Activated CD4-positive, CD25-positive, alpha-beta regulatory T cell treated with anti-CD3 and anti-CD28 coated beads, Interleukin-2, amount 50 U/mL, for 72 hours (primary cell): ENCODE data around the gene POU2AF2.
"Not testable (repeated sequence)": the region's sequence is repeated elsewhere in the genome, so short reads cannot be mapped to it uniquely, and the experiment has no call there.

Experiments used
- DNase-seq: peaks from one replicate; pipeline ENCODE4 v3.0.0; 2021

The POU2AF2 gene, protein sequence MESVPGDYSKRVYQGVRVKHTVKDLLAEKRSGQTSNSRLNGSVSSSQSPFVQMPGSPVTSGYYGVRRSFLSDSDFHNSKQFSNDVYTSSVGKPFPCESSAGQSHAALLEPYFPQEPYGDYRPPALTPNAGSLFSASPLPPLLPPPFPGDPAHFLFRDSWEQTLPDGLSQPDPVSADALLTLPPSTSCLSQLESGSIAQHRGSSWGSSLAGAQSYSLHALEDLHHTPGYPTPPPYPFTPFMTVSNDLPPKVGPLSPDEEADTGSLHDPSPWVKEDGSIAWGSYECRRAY

GRCh38 chr11:111245425-111245824 lies at the start of gene POU2AF2:
TSS of gene POU2AF2 (plus strand) at chr11:111245725. CDS start at chr11:111245854, 129 bp downstream.
- DNase-seq: no peak

GRCh38 chr11:111200010-111200534 lies 45.5 kb upstream of the POU2AF2 start:
- no peak for DNase-seq

GRCh38 chr11:111204211-111204610 lies 41.3 kb upstream of the POU2AF2 start:
- DNase-seq: no peak

GRCh38 chr11:111205632-111206385 lies 39.7 kb upstream of the POU2AF2 start:
- DNase-seq: no peak

GRCh38 chr11:111206472-111206871 lies 39.1 kb upstream of the POU2AF2 start:
- DNase-seq: no peak

DNA sequence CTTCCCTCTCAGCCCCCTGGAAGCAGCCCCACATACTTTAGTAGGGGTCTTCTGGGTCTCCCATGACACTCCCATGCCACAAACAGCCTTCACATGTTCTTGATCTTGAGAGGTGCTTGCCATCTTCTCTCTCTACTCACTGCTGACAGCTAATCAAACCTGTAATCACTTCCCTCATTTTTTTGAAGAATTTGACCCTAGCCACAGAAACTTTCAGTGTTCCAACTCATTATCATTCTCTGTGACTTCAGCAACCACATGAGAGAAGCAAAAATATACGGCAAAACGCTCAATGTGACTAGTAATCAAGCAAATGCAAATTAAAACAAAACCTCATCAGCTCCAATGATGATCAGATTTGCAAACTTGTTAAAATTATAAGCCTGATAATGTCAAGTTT lies 38.3 kb upstream of the POU2AF2 start:
- DNase-seq: no peak

DNA sequence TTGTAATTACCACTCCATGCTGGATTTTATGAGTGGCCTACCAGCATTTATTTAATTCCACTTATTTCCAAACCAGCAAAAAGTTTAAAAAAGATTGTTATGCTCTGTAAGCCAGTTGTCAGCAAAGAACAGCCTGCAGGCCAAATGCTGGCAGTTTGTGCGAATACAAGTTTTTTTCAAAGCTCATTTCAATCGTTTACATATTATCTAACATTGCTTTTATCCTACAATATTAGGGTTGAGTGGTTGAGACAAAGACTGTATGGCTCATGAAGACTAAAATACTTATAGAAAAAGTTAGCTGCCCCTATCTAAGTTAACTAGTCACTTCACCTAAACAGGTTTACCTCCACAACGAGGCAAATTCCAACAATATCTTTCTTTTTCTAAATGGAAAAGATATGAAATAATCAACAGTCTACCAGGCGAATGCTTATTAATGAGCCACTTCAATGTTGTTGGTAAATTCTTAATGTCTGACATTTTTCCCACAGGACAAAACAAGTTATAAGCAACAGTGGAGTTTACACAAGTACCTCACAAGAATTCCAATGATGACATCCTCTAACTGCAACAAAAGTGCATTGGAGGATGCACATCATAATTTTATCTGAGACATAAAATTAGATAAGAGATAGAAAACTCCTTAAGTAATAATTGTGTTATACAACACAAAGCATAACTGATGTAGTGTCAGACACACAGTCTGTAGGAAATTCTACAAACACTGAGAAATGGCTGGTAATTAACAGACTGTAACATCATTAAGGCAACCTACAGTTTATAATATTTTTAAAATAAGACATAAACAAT lies 35.8 kb upstream of the POU2AF2 start:
- no peak for DNase-seq

DNA sequence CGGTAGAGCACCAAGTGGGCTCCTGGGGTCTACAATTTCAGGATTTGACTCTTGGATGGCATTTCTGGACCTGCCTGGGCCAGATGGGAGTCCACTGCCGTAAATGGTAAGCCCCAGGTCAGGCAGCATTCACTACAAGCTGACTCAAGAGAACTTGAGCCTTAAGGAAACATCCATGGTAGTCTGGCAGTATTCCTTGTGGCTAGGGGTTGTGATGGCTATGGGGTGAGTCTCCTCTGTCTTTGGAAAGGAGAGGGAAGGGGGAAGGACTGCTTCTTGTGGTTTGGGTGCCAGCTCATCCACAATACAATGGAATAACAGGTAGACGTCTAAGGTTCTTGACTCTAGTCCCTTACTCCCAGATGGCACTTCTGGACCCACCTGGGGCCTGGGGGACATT lies 32.3 kb upstream of the POU2AF2 start:
- DNase-seq: no peak

- DNase-seq: no peak
Observed at GRCh38 chr11:111220721-111221120, 24.8 kb upstream of the POU2AF2 start.

DNA sequence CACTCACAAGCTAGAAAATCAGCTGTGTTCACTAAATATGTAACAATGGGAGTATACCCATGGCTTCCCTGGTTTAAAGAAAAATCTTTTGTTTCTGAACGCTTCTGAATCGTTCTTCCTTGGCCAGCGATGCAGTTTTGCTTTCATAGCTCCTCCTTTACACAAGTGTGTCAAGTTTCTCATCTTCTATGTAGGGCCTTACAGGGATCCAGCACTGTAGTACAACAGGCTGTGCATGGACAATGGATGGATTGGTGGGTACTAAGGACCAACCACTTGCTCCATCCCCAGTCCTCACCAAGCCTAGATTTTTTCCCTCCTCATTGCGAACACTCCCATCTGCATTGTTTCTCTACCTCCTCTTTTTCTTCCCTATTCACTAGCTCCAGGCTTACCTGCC lies 24.3 kb upstream of the POU2AF2 start:
- no peak for DNase-seq

GRCh38 chr11:111221936-111222335 lies 23.6 kb upstream of the POU2AF2 start:
- not testable (repeated sequence) for DNase-seq

DNA sequence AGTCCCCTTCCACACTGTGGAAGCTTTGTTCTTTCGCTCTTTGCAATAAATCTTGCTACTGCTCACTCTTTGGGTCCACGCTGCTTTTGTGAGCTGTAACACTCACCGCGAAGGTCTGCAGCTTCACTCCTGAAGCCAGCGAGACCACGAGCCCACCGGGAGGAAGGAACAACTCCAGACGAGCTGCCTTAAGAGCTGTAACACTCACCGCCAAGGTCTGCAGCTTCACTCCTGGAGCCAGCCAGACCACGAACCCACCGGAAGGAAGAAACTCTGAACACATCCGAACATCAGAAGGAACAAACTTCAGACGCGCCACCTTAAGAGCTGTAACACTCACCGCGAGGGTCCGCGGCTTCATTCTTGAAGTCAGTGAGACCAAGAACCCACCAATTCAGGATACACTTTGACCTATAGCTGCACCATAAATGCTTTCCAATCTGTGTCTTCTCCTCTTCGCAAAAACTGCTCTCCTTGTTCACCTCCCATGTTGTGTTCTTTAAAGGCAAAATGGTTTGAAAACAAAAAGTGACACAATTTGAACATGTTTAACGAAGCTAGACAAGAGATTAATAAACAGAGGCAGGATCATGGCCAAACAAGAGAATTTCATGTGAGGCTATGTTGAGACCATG lies 22.6 kb upstream of the POU2AF2 start:
- DNase-seq: not testable (repeated sequence)

DNA sequence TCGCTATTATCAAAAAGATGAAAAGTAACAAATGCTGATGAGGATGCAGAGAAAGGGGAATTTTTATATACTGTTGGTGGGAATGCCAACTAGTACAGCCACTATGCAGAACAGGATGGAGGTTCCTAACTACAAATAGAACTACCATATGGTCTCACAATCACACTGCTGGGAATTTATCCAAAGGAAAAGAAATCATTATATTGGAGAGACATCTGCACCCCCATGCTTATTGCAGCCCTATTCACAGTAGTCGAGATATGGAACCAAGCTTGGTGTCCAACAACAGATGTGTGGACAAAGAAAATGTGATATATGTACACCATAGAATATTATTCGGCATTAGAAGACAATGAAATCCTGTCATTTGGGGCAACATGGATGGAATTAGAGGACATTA lies 19.6 kb upstream of the POU2AF2 start:
- DNase-seq: no peak

DNA sequence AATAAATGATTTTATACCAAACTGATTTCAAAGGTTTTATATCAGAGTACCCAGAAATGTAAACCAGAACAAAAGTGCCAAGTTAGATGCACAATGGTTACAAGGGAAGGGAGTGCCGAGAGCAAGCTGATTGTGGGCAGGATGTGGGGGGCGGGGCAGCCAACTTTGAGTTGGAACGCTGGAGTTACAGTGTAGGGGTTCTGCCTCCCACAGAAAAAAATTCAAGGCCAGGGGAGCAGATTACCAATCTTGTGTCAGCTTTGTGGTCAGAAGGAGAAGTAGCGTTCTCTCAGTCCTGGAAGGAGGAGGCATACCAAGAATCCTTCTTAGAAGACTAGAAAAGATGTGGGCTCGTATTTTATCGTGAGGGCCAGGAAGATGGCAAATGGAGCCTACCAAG lies 15.9 kb upstream of the POU2AF2 start:
- no peak for DNase-seq

GRCh38 chr11:111230122-111230465 lies 15.4 kb upstream of the POU2AF2 start:
- no peak for DNase-seq

- DNase-seq: no peak
Observed at GRCh38 chr11:111231836-111232235, 13.7 kb upstream of the POU2AF2 start.

GRCh38 chr11:111236383-111236782 lies 9.1 kb upstream of the POU2AF2 start:
- DNase-seq: no peak

DNA sequence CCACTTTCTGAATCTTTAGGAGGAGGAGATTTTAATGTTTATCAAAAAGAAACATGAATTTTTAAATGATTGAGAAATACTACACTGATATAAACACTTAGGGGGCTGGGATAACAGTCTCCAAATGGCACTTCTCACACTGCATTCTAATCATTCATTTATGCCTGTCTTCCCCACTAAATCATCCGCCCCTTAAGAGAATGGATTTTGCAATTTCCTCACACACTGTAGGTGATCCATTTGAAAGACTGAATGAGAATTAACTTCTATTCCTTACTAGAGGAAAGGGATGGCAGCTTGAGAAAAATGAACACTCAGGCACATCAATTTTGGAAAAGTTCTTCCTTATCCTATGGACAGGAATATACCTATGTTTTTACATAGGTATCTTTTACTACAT lies 7.6 kb upstream of the POU2AF2 start:
- DNase-seq: no peak

DNA sequence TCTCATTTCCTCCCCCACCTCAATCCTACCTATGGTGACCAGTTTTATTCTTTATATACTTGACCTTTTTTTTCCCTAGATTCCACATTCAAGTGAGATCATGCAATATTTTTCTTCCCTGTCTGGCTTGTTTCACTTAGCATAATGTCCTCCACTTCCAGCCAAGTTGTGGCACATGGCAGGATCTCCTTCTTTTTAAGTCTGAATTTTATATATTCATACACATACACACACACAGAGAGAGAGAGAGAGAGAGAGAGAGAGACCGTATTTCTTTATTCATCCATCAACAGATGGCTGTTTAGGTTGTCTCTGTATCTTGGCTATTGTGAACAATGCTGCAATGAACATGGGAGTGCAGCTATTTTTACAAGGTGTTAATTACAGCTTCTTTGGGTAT lies 1.4 kb downstream of the POU2AF2 start:
- DNase-seq: no peak

- no peak for DNase-seq
Observed at GRCh38 chr11:111250936-111251335, 5.4 kb downstream of the POU2AF2 start.

GRCh38 chr11:111253131-111253530 lies 7.6 kb downstream of the POU2AF2 start:
- DNase-seq: no peak

DNA sequence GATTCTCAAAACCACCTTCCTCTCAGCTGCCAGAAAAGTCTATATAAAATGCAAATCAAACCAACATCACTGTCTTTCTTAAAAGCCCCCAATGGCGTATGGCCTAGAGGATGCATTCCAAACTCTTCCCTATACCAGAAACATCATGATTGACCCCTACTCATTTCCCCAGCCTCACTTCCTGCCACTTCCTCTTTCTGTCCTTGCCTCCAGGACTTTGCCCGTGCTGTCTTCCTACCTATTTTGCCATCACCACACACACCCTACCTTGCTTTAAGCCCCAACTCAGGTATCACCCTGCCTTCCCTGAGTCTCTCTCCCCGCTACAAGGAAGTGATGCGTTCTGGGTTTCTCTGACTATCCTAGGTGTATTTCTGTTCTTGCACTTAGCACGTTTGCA lies 8.1 kb downstream of the POU2AF2 start:
- no peak for DNase-seq

GRCh38 chr11:111258046-111258445 lies 12.5 kb downstream of the POU2AF2 start:
- DNase-seq: no peak
